SK-N-SH treated with all-trans-retinoic acid at 6 μM for 48 hours (cell line): ENCODE measurements around the gene FHIT.

Source experiments
- ATAC-seq: fragments of 200-7000 bp; cut with Tn5 transposase; 3 replicates; pipeline ENCODE4 v1.9.1; 2020; ENCODE audit warnings: mild to moderate bottlenecking, moderate library complexity
- ARNTL ChIP-seq: fragments of 450-650 bp; formaldehyde crosslinking; IDR thresholded peaks from 2 replicates; pipeline ENCODE4 v1.5.0; 2020; ENCODE audit warnings: low read depth, mild to moderate bottlenecking, moderate library complexity, borderline replicate concordance
- BACH2 ChIP-seq: fragments of 250-450 bp; sonication (Bioruptor Pico); IDR thresholded peaks from 2 replicates; pipeline ENCODE4 v1.9.0; 2021; ENCODE audit warnings: mild to moderate bottlenecking, borderline replicate concordance
- CSDC2 ChIP-seq: fragments of 250-450 bp; sonication (Bioruptor Pico); IDR thresholded peaks from 2 replicates; pipeline ENCODE4 v1.5.0; 2020; ENCODE audit warnings: mild to moderate bottlenecking, moderate library complexity
- ESRRG ChIP-seq: fragments of 250-450 bp; sonication (Bioruptor Pico); IDR thresholded peaks from 2 replicates; pipeline ENCODE4 v1.6.1; 2021; ENCODE audit warnings: mild to moderate bottlenecking
- GLIS3 ChIP-seq: fragments of 250-450 bp; sonication (Bioruptor Pico); IDR thresholded peaks from 2 replicates; pipeline ENCODE4 v1.5.0; 2020; ENCODE audit warnings: mild to moderate bottlenecking, moderate library complexity
- ISL1 ChIP-seq: fragments of 250-450 bp; sonication (Bioruptor Pico); IDR thresholded peaks from 2 replicates; pipeline ENCODE4 v2.1.2; 2022; ENCODE audit warnings: mild to moderate bottlenecking, moderate library complexity
- OSR1 ChIP-seq: fragments of 250-450 bp; sonication (Bioruptor Pico); IDR thresholded peaks from 2 replicates; pipeline ENCODE4 v1.8.0; 2022; ENCODE audit warnings: moderate library complexity, mild to moderate bottlenecking, inconsistent platforms
- PPARA ChIP-seq: fragments of 250-450 bp; sonication (Bioruptor Pico); IDR thresholded peaks from 2 replicates; pipeline ENCODE4 v1.5.0; 2020; ENCODE audit warnings: mild to moderate bottlenecking, borderline replicate concordance
- RARB ChIP-seq: fragments of 250-450 bp; sonication (Bioruptor Pico); IDR thresholded peaks from 2 replicates; pipeline ENCODE4 v1.8.0; 2021; ENCODE audit warnings: mild to moderate bottlenecking, moderate library complexity
- SNAI2 ChIP-seq: fragments of 250-450 bp; sonication (Bioruptor Pico); IDR thresholded peaks from 2 replicates; pipeline ENCODE4 v1.5.0; 2020; ENCODE audit warnings: mild to moderate bottlenecking, moderate library complexity
- TCF4 ChIP-seq: fragments of 250-450 bp; sonication (Bioruptor Pico); IDR thresholded peaks from 2 replicates; pipeline ENCODE4 v1.8.0; 2021; ENCODE audit warnings: mild to moderate bottlenecking, moderate library complexity, borderline replicate concordance
- TOX ChIP-seq: fragments of 250-450 bp; sonication (Bioruptor Pico); IDR thresholded peaks from 2 replicates; pipeline ENCODE4 v1.8.0; 2021; ENCODE audit warnings: mild to moderate bottlenecking, moderate library complexity, borderline replicate concordance
- ZC3H10 ChIP-seq: fragments of 250-450 bp; sonication (Bioruptor Pico); IDR thresholded peaks from 2 replicates; pipeline ENCODE4 v1.5.1; 2021; ENCODE audit warnings: mild to moderate bottlenecking, moderate library complexity
- ZFP3 ChIP-seq: fragments of 250-450 bp; sonication (Bioruptor Pico); IDR thresholded peaks from 2 replicates; pipeline ENCODE4 v1.5.0; 2020; ENCODE audit warnings: mild to moderate bottlenecking, moderate library complexity
- ZFP30 ChIP-seq: fragments of 450-650 bp; formaldehyde crosslinking; IDR thresholded peaks from 2 replicates; pipeline ENCODE4 v1.5.0; 2022; ENCODE audit warnings: mild to moderate bottlenecking, moderate library complexity
- ZNF565 ChIP-seq: fragments of 450-650 bp; formaldehyde crosslinking; conservative IDR thresholded peaks from 2 replicates; pipeline ENCODE4 v1.5.0; 2020; ENCODE audit warnings: low read depth, mild to moderate bottlenecking, moderate library complexity
- ZNF70 ChIP-seq: fragments of 450-650 bp; formaldehyde crosslinking; IDR thresholded peaks from 2 replicates; pipeline ENCODE4 v1.5.0; 2020; ENCODE audit warnings: mild to moderate bottlenecking, moderate library complexity
- ZNF8 ChIP-seq: fragments of 450-650 bp; formaldehyde crosslinking; IDR thresholded peaks from 2 replicates; pipeline ENCODE4 v1.5.0; 2020; ENCODE audit warnings: mild to moderate bottlenecking, moderate library complexity
- TF ChIP-seq, protein P1 (sequence below): fragments of 250-450 bp; sonication (Bioruptor Pico); IDR thresholded peaks from 2 replicates; pipeline ENCODE4 v1.8.0; 2021; ENCODE audit warnings: low read depth, mild to moderate bottlenecking, moderate library complexity, borderline replicate concordance
- TF ChIP-seq, protein P2 (sequence below): fragments of 250-450 bp; sonication (Bioruptor Pico); IDR thresholded peaks from 2 replicates; pipeline ENCODE4 v1.8.0; 2020; ENCODE audit warnings: mild to moderate bottlenecking, moderate library complexity, borderline replicate concordance
- TF ChIP-seq, protein P3 (sequence below): fragments of 250-450 bp; sonication (Bioruptor Pico); IDR thresholded peaks from 2 replicates; pipeline ENCODE4 v1.5.0; 2020; ENCODE audit warnings: mild to moderate bottlenecking, moderate library complexity
- TF ChIP-seq, protein P4 (sequence below): fragments of 250-450 bp; sonication (Bioruptor Pico); IDR thresholded peaks from 2 replicates; pipeline ENCODE4 v1.5.1; 2020; ENCODE audit warnings: low read depth, mild to moderate bottlenecking, moderate library complexity
- TF ChIP-seq, protein P5 (sequence below): fragments of 250-450 bp; sonication (Bioruptor Pico); IDR thresholded peaks from 2 replicates; pipeline ENCODE4 v1.5.1; 2021; ENCODE audit warnings: mild to moderate bottlenecking, moderate library complexity

The FHIT gene

DNA sequence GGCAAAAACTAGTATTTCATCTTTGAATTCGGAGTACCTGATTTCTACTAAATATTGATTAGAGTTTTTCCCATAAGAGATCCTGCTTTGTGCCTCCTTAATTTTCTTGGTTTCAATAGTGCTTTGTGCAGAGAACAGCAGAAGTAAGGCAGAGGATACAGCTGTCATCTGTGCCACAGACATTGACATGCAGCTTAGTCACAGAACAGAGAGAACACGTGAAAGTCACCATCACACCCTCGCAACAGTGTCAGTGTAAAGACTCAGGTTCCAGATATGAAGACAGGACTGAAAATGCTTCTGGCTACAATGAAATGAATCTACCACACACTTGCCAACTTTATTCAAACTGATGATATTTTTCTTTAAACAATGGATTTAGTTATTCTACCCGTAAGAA lies 1258.7 kb downstream of the FHIT start (continued):
- TF ChIP-seq, protein P1, sequence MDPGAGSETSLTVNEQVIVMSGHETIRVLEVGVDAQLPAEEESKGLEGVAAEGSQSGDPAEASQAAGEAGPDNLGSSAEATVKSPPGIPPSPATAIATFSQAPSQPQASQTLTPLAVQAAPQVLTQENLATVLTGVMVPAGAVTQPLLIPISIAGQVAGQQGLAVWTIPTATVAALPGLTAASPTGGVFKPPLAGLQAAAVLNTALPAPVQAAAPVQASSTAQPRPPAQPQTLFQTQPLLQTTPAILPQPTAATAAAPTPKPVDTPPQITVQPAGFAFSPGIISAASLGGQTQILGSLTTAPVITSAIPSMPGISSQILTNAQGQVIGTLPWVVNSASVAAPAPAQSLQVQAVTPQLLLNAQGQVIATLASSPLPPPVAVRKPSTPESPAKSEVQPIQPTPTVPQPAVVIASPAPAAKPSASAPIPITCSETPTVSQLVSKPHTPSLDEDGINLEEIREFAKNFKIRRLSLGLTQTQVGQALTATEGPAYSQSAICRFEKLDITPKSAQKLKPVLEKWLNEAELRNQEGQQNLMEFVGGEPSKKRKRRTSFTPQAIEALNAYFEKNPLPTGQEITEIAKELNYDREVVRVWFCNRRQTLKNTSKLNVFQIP (CRISPR knock-in tag): no peak
- TF ChIP-seq TOX (CRISPR knock-in tag): no peak

DNA sequence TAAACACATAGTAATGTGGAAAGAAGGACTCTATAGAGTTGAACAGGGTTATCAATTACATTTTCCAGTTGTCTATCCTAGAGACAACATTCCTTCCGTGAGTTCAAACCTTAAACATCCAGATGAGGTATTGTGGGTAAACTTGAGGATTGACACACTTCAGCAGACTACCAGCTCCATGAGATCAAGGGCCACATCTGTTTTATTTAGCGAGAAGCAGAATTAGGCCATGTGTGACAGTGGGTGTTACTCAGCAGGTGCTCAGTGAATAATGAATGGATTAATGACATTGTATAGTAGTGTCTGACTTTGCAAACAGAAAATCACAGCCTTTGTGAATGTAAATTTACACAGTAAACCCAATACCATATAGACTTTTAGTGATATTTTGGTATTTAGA lies 1260.3 kb downstream of the FHIT start:
- TF ChIP-seq, protein P2, sequence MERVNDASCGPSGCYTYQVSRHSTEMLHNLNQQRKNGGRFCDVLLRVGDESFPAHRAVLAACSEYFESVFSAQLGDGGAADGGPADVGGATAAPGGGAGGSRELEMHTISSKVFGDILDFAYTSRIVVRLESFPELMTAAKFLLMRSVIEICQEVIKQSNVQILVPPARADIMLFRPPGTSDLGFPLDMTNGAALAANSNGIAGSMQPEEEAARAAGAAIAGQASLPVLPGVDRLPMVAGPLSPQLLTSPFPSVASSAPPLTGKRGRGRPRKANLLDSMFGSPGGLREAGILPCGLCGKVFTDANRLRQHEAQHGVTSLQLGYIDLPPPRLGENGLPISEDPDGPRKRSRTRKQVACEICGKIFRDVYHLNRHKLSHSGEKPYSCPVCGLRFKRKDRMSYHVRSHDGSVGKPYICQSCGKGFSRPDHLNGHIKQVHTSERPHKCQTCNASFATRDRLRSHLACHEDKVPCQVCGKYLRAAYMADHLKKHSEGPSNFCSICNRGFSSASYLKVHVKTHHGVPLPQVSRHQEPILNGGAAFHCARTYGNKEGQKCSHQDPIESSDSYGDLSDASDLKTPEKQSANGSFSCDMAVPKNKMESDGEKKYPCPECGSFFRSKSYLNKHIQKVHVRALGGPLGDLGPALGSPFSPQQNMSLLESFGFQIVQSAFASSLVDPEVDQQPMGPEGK: no peak
- TF ChIP-seq ZFP3 (CRISPR knock-in tag) (no peak), SNAI2 (no peak), ISL1 (no peak), ZNF8 (CRISPR knock-in tag) (no peak), ZC3H10 (CRISPR knock-in tag) (no peak), PPARA (CRISPR knock-in tag) (no peak), ARNTL (no peak), RARB (CRISPR knock-in tag) (no peak), GLIS3 (CRISPR knock-in tag) (no peak), ESRRG (CRISPR knock-in tag) (no peak), ZFP30 (no peak), ZNF70 (CRISPR knock-in tag) (no peak), CSDC2 (CRISPR knock-in tag) (no peak), ZNF565 (CRISPR knock-in tag) (no peak), TCF4 (CRISPR knock-in tag) (no peak)
- TF ChIP-seq, protein P1 (CRISPR knock-in tag): no peak
- TF ChIP-seq, protein P3, sequence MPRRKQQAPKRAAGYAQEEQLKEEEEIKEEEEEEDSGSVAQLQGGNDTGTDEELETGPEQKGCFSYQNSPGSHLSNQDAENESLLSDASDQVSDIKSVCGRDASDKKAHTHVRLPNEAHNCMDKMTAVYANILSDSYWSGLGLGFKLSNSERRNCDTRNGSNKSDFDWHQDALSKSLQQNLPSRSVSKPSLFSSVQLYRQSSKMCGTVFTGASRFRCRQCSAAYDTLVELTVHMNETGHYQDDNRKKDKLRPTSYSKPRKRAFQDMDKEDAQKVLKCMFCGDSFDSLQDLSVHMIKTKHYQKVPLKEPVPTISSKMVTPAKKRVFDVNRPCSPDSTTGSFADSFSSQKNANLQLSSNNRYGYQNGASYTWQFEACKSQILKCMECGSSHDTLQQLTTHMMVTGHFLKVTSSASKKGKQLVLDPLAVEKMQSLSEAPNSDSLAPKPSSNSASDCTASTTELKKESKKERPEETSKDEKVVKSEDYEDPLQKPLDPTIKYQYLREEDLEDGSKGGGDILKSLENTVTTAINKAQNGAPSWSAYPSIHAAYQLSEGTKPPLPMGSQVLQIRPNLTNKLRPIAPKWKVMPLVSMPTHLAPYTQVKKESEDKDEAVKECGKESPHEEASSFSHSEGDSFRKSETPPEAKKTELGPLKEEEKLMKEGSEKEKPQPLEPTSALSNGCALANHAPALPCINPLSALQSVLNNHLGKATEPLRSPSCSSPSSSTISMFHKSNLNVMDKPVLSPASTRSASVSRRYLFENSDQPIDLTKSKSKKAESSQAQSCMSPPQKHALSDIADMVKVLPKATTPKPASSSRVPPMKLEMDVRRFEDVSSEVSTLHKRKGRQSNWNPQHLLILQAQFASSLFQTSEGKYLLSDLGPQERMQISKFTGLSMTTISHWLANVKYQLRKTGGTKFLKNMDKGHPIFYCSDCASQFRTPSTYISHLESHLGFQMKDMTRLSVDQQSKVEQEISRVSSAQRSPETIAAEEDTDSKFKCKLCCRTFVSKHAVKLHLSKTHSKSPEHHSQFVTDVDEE: no peak
- TF ChIP-seq, protein P4, sequence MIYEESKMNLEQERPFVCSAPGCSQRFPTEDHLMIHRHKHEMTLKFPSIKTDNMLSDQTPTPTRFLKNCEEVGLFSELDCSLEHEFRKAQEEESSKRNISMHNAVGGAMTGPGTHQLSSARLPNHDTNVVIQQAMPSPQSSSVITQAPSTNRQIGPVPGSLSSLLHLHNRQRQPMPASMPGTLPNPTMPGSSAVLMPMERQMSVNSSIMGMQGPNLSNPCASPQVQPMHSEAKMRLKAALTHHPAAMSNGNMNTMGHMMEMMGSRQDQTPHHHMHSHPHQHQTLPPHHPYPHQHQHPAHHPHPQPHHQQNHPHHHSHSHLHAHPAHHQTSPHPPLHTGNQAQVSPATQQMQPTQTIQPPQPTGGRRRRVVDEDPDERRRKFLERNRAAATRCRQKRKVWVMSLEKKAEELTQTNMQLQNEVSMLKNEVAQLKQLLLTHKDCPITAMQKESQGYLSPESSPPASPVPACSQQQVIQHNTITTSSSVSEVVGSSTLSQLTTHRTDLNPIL (CRISPR knock-in tag): no peak
- TF ChIP-seq, protein P5, sequence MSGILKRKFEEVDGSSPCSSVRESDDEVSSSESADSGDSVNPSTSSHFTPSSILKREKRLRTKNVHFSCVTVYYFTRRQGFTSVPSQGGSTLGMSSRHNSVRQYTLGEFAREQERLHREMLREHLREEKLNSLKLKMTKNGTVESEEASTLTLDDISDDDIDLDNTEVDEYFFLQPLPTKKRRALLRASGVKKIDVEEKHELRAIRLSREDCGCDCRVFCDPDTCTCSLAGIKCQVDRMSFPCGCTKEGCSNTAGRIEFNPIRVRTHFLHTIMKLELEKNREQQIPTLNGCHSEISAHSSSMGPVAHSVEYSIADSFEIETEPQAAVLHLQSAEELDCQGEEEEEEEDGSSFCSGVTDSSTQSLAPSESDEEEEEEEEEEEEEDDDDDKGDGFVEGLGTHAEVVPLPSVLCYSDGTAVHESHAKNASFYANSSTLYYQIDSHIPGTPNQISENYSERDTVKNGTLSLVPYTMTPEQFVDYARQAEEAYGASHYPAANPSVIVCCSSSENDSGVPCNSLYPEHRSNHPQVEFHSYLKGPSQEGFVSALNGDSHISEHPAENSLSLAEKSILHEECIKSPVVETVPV: no peak
- TF ChIP-seq, all 23 proteins: peak for 0
- no peak for ATAC-seq

DNA sequence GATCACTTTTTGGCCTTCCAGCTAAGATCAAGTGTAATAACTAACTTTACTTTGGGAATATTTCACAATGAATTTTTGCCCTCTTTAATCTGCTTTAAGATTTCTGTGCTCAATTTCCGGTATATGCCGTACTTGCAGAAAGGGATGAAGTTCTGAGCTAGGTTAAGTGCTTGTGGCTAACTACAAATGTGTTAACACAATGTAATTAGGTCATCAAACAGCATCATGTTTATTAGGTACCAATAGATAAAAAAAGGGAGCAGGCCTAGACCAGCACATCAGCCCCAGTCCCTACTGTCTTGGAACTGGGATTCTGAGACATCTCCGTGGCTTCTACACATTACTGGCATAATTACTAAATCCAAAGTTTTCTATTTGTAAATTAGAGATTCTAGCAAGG lies 1268.7 kb downstream of the FHIT start:
- TF ChIP-seq, protein P4 (CRISPR knock-in tag): no peak
- TF ChIP-seq OSR1 (CRISPR knock-in tag) (no peak), ZNF70 (CRISPR knock-in tag) (no peak), SNAI2 (no peak), ZFP30 (no peak), TCF4 (CRISPR knock-in tag) (no peak), RARB (CRISPR knock-in tag) (no peak), ISL1 (no peak), ARNTL (no peak), ESRRG (CRISPR knock-in tag) (no peak), GLIS3 (CRISPR knock-in tag) (no peak), CSDC2 (CRISPR knock-in tag) (no peak), ZFP3 (CRISPR knock-in tag) (no peak), BACH2 (CRISPR knock-in tag) (no peak)
- TF ChIP-seq, protein P1 (CRISPR knock-in tag): no peak
- ATAC-seq: no peak
